ENCODE data around the gene PRCD.
"Not testable (repeated sequence)": the region's sequence is repeated elsewhere in the genome, so short reads cannot be mapped to it uniquely, and the experiment has no call there.

PRCD gene

DNA sequence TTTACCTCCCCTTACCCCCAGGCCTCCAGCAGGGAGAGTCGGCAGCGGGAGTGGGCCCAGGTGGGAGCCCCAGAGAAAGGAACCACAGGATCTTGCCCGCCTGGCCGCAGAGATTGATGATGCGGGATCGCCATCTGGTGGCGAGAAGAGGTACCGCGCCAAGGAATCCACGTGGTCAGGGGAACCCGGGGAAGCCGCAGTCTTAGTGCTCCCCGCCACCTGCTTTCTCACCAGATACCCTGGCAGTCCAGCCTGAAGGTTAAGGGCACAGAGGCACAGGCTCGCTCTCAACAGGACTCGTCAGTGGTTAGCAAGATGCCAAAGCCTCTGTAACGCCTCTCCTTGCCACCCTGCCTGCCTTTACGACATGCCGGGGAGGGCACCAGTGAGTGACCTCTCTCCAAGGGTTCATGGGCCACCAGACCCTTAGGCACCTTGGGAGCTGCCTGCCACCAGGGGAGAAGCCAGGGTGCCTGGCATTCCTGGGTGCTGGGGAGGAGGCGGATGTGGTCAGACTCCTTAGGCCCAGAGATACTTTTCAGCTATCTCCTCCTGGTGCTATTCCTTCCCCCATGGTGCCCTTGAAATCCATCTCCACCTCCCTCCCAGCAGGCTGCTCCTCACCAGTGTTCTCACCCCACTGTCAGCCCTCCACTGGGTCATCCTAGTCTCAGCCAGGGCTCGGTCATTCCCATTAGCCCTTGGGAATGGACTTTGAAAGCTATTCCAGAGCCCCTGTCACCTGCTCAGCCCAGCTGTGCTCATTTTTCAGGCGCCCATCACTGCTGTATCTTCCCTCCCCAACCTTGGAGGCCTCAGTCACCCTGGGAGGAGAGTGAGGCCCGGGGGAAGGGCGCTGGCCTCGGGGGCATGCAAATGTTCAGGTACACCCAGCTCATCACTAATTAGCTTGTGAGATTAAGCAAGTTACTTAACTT is 33.2 kb upstream of the PRCD start:
- DNase-seq, result peak; percentile 78 to 83

GRCh38 chr17:76508472-76509063 is 31.3 kb upstream of the PRCD start:
- DNase-seq, result not testable (repeated sequence)

- no peak for DNase-seq
Measured at GRCh38 chr17:76510831-76511244, 29.0 kb upstream of the PRCD start.

DNA sequence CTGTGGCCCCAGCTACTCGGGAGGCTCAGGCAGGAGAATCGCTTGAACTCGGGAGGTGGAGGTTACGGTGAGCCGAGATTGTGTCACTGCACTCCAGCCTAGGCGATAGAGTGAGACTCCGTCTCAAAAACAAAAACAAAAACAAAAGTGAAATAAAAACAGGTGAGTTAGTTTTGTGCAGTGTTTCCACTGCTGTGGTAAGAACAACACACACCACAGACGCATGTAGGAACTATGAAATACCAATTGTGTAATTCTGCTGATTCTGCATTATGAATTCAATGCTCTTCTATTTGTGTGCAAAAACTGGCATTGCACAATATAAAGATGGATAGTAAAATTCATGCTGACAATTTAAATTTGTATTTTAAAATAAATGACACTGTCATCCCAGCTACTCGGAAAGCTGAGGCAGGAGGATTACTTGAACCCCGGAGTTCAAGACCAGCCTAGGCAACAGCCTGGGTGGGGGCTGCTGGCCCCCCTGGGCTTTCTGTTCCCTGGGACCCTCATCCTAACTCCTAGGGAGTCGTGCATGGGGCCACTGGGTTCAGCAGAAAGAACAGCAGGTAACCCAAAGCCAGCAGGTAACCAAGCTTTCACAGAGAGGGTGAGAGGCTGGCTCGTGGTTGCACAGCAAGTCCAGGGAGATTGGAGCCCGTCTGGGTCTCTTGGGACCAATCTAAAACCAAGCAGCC is 28.0 kb upstream of the PRCD start:
- DNase-seq, result no peak

DNA sequence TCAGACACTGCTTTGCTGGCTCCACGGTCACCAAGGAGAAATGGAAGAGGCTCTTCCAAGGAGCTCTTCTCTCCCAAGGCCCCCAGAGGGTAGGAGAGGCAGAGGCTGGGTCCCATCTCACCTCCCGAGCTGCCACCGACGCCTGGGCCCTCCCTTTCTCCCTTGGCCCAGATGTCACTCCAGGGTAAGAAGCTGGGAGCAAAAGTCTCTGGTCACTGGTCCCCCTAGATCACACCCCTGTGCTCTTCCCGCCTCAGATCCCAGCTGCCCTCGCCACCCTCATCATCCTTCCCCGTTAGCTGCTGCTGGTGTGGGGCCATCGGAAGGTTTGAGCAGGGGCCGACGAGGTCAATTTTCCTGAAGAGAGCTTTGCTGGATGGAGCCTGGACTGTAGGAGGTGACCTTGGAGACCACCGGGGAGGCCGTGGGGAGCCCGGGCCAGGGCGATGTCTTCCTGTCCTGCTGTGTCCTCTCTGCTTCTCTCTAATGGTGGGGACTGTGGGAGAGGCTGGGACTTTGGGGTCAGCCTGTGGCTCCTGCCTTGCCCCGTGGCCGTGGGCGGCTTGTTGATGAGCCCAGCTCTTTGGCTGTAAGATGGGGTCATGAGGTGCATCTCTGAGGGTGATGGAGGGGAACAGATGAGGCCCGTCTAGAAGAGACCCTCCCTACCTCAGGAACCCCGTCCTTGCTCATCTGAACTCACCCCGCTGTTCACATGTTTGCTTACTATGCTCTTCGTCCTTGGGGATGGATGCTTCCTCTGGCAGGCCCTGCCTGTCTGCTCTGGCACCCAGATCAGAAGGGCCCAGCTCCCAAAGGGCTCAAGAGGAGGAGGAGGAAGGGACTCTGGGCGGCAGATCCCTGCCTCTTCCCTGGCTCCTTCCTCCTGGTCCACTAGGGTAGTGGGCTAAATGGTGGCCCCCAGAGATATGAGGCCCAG is 27.2 kb upstream of the PRCD start:
- no peak for DNase-seq

GRCh38 chr17:76513306-76513692 is 26.5 kb upstream of the PRCD start:
- DNase-seq, result no peak

GRCh38 chr17:76514355-76514754 is 25.5 kb upstream of the PRCD start:
- DNase-seq, result not testable (repeated sequence)

DNA sequence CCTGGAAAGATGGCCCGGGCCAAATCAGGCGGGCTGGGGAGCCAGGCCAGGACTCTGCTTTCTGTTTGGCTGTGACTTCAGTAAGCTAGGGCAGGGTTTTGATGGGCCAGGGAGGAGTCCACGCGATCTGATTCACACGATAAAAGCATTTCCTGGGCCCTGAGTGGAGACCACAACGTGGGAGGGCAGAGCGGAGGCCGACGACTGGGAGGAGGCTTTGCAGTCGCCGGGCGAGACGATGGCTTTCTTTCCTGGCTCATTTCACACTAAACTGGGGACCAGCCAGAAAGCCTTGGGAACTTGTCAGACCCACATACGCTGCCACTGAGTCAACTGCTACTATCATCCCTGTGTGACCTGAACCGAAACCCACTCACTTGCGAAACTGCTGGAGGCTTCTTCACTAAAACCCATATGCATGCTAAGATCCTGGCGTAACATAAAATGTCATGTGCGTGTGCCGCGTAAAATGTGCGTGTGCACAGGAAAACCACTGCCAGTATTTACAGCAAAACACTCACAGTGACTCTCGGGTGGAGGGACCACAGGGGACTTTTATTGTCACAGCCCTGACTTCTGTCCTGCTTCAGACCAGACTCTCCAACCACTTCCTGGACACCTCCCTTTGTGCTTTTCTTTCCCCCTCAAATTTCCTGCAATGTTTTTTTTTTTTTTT is 24.4 kb upstream of the PRCD start:
- DNase-seq, result no peak

- DNase-seq, result no peak
Measured at GRCh38 chr17:76517638-76518038, 22.2 kb upstream of the PRCD start.

DNA sequence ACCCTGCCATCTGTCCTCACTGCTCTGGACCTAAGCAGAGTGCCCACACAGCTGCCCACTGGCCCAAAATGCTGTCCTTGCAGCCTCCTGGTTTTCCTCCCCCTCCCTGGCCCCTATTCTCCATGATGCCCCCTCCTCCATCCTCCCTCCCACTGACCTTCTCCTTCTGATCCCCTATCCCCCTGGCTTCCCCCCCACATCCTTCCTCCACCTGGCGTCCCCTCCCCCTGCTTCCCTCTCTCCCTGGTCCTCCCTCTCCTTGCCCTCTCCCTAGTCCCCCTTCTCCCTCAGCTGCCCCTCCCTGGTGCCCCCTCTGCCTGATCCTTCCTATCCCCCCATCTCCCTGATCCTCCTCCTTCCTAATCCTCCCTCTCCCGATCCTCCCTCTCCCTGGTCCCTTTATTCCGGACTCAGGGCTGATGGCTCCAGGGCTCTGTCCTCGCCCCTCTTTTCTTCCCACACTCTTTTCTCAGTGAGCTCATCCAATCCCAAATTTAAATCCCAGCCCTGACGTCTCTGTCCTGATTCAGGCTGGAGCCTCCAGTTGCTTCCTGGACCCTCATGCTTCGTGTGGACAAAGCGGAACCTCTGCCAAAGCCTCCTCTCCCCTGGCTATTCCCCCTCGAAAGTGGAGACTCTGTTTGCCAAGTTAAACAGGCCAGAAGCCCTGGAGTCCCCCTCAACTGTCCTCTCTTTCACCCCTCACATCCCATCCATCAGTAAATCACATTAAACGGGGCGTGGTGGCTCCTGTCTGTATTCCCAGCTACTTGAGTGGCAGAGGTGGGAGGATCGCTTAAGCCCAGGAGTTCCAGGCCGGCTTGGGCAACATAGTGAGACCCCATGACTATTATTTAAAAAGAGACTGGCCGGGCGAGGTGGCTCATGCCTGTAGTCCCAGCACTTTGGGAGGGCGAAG is 20.5 kb upstream of the PRCD start:
- no peak for DNase-seq

DNA sequence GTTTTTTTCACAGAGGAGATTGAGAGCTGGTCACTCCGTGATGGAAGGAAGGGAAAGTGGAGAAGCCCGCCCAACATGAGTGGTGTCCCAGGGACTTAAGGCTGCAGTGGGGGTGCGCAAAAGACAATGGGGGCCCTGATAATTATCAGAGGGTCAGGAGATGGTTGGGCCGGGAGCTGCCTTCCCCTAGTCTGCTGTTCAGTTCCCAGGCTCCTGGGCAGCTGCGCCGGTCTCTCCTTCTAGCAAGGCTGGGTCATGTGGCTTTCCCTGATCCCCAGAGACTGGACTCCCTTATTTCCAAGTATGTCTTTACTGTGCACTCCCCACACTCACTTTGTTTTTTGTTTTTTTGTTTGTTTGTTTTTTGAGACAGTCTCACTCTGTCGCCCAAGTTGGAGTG is 18.6 kb upstream of the PRCD start:
- no peak for DNase-seq

GRCh38 chr17:76521683-76522082 is 18.2 kb upstream of the PRCD start:
- DNase-seq, result not testable (repeated sequence)

DNA sequence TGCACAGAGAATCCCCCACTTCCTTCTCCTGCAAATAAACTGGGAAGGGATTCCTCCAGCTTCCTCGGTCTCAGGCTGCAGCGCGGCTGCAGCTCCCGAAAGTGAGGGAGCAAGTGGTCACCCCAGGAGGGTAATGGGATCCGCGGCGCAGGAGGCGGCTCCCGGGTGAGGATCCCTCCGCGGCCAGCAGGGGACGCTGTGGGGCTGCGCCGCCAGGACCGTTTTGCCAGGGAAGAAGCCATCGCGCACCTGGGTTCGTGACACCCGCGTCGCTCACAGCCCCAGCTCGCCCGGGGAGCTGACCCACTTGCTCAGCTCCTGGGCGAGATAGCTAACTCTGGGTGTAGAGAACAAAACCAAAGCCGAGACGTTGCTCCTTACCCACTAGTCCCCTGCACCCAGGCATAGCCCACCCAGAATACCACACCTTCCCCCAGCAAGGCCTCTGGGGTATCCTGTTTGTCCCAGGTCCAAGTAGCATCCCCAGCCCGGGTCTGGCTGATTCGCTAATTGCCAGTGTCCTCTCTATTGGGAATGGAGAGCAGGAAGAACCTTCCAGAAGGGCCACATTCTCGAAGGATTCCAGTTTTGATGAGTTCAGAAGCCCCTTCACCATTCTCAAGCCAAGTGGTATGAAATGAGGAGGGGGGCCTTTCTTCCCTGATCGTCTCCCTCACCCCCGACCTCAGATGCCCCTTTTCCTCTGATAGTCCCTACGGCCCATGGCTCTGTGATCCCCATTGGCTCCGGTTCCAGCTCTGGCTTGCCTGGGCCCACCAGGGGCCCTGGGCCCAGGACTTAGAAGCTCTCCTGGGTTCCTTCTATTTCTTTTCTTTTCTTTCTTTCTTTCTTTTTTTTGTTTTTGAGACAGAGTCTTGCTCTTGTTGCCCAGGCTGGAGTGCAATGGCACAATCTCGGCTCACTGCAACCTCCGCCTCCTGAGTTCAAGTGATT is 16.5 kb upstream of the PRCD start:
- peak; percentile 80 to 81 for DNase-seq

DNA sequence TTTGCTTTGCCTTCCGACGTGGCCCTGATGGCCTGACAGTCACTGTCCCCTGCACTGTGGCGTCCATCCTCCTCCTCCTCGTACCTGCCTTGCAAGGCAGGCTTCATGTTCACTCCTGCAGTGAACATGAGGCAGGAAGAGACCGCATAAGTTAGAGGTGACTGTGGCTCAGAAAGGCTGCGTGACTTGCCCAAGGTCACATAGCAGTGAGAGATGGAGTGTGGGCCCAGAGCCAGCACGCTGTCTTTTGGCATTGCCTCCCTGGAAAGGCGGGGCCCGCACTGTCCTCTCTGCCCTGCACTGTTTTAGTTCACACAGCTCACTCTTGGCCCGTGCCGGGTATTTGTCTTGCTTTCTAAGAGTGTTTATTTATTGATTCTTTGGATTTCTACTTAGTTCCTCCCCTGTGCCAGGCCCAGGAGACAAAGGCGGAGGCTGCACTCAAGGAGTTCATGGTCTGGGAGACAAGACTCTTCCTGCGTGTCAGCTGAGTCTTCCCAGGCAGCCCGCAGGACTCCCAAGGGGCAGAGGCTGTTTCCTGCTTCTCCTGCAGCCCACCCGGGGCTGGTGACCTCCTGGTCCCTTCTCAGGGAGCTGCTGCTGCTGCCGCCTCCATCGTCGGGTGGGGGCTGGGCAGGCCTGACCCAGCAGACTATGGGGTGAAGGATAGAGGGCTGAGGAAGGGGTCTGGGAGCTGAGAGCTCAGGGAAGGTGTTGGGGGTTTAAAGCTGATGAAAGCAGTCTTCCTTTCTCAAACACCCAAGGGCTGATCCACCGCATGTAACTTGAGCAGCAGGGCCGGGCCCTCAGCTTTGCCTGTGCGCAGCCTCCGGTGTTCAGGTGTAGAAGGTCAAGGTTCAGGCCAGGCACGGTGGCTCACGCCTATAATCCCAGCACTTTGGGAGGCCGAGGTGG is 15.0 kb upstream of the PRCD start:
- no peak for DNase-seq

GRCh38 chr17:76525513-76525833 is 14.4 kb upstream of the PRCD start:
- DNase-seq, result not testable (repeated sequence)

DNA sequence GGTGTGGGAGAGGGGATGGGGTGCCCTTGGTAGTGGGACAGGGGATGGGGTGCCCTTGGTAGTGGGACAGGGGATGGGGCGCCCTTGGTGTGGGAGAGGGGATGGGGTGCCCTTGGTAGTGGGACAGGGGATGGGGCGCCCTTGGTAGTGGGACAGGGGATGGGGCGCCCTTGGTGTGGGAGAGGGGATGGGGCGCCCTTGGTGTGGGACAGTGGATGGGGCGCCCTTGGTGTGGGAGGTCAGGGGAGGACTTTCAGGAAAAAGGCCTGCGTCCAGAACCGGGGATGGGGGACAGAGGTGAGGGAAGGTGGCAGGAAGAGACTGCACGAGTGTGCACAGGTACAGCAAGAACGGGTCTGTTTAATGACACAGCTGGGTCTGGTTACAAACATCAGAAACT is 12.8 kb upstream of the PRCD start:
- DNase-seq, result not testable (repeated sequence)

- DNase-seq, result no peak
Measured at GRCh38 chr17:76527430-76528111, 12.3 kb upstream of the PRCD start.

DNA sequence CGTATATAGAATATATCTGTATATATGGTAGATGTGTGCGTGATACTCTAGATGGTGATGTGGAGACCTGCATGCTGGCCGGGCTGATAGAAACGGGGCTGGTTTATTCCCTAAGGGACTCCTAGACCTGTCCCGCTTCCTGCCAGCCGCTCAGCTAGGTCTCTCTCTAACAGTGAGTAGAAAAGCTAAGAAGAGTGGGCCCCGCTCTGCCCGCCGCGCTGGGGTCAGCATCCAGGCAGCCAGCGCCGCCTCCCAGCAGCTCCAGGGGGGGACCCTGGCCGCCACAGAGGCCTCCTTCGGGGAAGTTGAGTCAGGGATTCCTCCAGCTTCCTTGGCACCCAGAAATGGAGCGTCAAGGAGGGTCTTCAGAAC is 11.7 kb upstream of the PRCD start:
- DNase-seq, result no peak
